Amygdala (tissue), 56 donors: ENCODE data around the gene PACS2.

Experiments
- DNase-seq, 56 donors: peaks; one replicate each; lab custom pipeline; 2025; lab: John Stamatoyannopoulos, UW

PACS2 gene

GRCh38 chr14:105395538-105395854 lies 80.9 kb downstream of the PACS2 start:
- DNase-seq: no peak

GRCh38 chr14:105397350-105397931 lies 82.9 kb downstream of the PACS2 start:
- no peak for DNase-seq

- DNase-seq: peak in 50 of 56 donors; percentile 21 to 89 (median 70)
These were observed 83.6 kb downstream of the PACS2 start, which contains the start of gene TEX22 for GRCh38 chr14:105398044-105398725. Gene TEX22 (plus strand): TSS chr14:105398538. CDS start chr14:105399341, 803 bp downstream.

GRCh38 chr14:105398726-105399465 lies 84.3 kb downstream of the PACS2 start:
- no peak for DNase-seq

GRCh38 chr14:105399466-105399775 lies 84.9 kb downstream of the PACS2 start:
- DNase-seq: no peak

- DNase-seq: no peak
These were observed 85.5 kb downstream of the PACS2 start for GRCh38 chr14:105400016-105400415.

- DNase-seq: no peak
These were observed 87.2 kb downstream of the PACS2 start for GRCh38 chr14:105401699-105402098.

- no peak for DNase-seq
These were observed 94.0 kb downstream of the PACS2 start for GRCh38 chr14:105408592-105408991.

- no peak for DNase-seq
These were observed 94.8 kb downstream of the PACS2 start for GRCh38 chr14:105409364-105409763.

GRCh38 chr14:105410642-105411016 lies 96.1 kb downstream of the PACS2 start:
- DNase-seq: no peak

GRCh38 chr14:105411017-105411941 lies 96.7 kb downstream of the PACS2 start:
- DNase-seq: peak in 1 of 56 donors; percentile 50

GRCh38 chr14:105411985-105412770 lies 97.6 kb downstream of the PACS2 start:
- DNase-seq: no peak

- DNase-seq: no peak
These were observed 98.4 kb downstream of the PACS2 start for GRCh38 chr14:105412771-105413543.

GRCh38 chr14:105413544-105413886 lies 99.0 kb downstream of the PACS2 start:
- DNase-seq: peak in 25 of 56 donors; percentile 27 to 83 (median 54)

GRCh38 chr14:105414456-105415371 lies 100.2 kb downstream of the PACS2 start:
- DNase-seq: peak in 52 of 56 donors; percentile 24 to 83 (median 61)

- DNase-seq: no peak
These were observed 101.2 kb downstream of the PACS2 start for GRCh38 chr14:105415481-105416428.

- DNase-seq: no peak
These were observed 102.1 kb downstream of the PACS2 start for GRCh38 chr14:105416671-105417070.
